ENCODE measurements around the gene STXBP2. TPM values are rescaled to one million over a fixed set of nuclear protein-coding genes. Genes with fewer than 3 reads are reported as not detected.

The STXBP2 gene
- total RNA-seq, 1 experiment from 2014 or later: 141 TPM

DNA sequence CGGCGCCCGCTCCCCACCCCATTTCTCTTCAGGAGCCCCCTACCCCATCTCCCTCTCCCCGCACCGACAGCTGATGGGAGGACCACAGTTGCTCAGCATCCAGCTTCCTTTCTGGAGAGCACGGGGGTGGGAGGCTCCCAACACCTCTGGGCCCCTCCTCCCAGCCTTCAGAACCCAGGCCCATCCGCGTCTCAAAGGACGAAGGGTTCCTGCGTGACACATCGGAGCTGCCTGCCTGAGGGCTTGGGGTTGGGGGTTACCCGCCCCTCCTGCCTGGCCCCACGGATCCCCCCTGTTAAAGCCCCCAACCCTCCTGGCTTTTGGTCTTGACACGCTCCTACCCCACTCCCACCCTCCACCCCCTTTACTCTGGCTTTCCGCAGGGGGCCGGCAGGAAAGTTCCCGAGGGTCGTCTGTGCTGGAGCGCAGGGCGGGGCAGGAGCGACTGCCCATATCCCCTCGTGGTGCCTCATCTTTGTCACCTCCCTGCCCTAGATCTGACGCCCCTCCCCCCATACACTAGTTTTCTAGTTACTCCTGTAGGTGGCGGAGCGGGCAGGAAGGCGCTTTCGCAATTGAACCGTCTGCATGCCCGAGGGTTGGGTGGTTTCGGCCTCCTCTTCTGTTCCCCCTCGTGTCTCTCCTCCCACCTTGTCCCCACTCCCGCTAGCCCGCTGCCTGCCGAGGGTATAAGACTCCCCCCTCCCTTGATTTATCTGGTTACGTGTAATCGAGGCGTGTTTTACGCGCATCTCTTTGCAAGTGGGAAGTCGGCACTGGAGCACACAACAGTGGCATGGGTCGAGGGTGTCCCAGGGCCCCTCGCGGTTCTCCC, 44.6 kb downstream of the STXBP2 start (continued):
- TF ChIP-seq YY1 (IDR thresholded peaks at IDR 0.05; ENCODE audit: extremely low read depth, insufficient replicate concordance, low read depth, low read length): peak; percentile 54
- peak; percentile 69 for TF ChIP-seq RAD21 (IDR thresholded peaks at IDR 0.05; ENCODE audit: low read depth)
- TF ChIP-seq JUND (IDR thresholded peaks at IDR 0.05): no peak

DNA sequence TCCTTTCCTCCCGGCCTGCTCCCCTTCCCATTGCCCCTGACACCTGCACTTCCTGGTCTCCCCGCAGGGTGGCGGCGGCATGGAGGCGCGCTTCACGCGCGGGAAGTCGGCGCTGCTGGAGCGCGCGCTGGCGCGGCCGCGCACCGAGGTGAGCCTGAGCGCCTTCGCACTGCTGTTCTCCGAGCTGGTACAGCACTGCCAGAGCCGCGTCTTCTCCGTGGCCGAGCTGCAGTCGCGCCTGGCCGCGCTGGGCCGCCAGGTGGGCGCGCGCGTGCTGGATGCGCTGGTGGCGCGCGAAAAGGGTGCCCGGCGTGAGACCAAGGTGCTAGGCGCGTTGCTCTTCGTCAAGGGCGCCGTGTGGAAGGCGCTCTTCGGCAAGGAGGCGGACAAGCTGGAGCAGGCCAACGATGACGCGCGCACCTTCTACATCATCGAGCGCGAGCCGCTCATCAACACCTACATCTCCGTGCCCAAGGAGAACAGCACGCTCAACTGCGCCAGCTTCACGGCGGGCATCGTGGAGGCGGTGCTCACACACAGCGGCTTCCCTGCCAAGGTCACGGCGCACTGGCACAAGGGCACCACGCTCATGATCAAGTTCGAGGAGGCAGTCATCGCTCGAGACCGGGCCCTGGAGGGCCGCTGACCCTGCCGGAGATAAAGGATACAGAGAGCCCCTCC, 45.4 kb downstream of the STXBP2 start:
- TSS peak; percentile 42 for BruUV-seq (replicated peaks)
- H3K4me1 ChIP-seq (ENCODE audit: control insufficient read depth in 1 of 2, insufficient read depth in 2 of 2, low read length in 2 of 2): peaks cover 3 to 26% of the 10 kb centered on the region in 2 experiments
- H3K9ac ChIP-seq (ENCODE audit: low read length): peak overlapping the region; percentile 90
- no peak overlapping the region for H2AFZ ChIP-seq (ENCODE audit: low read depth, low read length, poor library complexity, severe bottlenecking)
- no peak for ATAC-seq
- H4K20me1 ChIP-seq (ENCODE audit: insufficient read depth): no peaks in the 10 kb centered on the region
- H3K27me3 ChIP-seq (ENCODE audit: insufficient read depth, low read length): no peaks in the 10 kb centered on the region
- no peaks in the 10 kb centered on the region for H3K9me3 ChIP-seq (ENCODE audit: control insufficient read depth in 1 of 2, insufficient read depth in 1 of 2, low read depth in 1 of 2, low read length in 2 of 2)
- peak overlapping the region; percentile 95 for H3K4me3 ChIP-seq (replicated peaks in 1 of 2; ENCODE audit: low read depth in 1 of 2, low read length in 2 of 2)
- POLR2A ChIA-PET: no interaction called here
- H3K36me3 ChIP-seq (ENCODE audit: control insufficient read depth in 1 of 2, insufficient read depth in 2 of 2, low read length in 2 of 2): peaks cover 4 to 9% of the 10 kb centered on the region in 2 experiments; a peak in 3 of 4 replicates
- CTCF ChIA-PET: no interaction called here
- no peak for DNase-seq (ENCODE audit: low read depth, low spot score)
- no peaks in the 10 kb centered on the region for H3K9me2 ChIP-seq (ENCODE audit: insufficient read depth)
- H3K79me2 ChIP-seq (ENCODE audit: insufficient read depth, low read length): peaks cover 21% of the 10 kb centered on the region; the same call in 1 of the 2 replicates
- RAD21 ChIA-PET (ENCODE audit: low non-redundant PET in 1 of 2, low total read pairs in 2 of 2, uncharacterized antibody in 2 of 2, unreplicated experiment in 2 of 2): no interaction called here
- peak overlapping the region; percentile 96 for H3K27ac ChIP-seq (ENCODE audit: low read depth, low read length)
- H3K4me2 ChIP-seq (ENCODE audit: low read length): peak overlapping the region; percentile 93
- intact Hi-C loops (cut with micrococcal nuclease): loop anchor here (10.0 kb wide), 1 partner anchor 328 kb away; no protein-coding TSS in a partner anchor
- TF ChIP-seq FOSL1 (IDR thresholded peaks at IDR 0.05; ENCODE audit: low read depth) (no peak), SP1 (IDR thresholded peaks at IDR 0.05; ENCODE audit: low read depth) (no peak), SRF (IDR thresholded peaks at IDR 0.05; ENCODE audit: low read depth) (no peak), SIN3A (IDR thresholded peaks at IDR 0.05; ENCODE audit: low read depth) (no peak), YY1 (IDR thresholded peaks at IDR 0.05; ENCODE audit: extremely low read depth, insufficient replicate concordance, low read depth, low read length) (no peak), POLR2A (IDR thresholded peaks at IDR 0.05; ENCODE audit: borderline replicate concordance, extremely low read depth, insufficient read depth, insufficient read length) (no peak), EGR1 (IDR thresholded peaks at IDR 0.05; ENCODE audit: low read depth) (no peak), ZFX (IDR thresholded peaks at IDR 0.05) (no peak), ELF1 (IDR thresholded peaks at IDR 0.05; ENCODE audit: borderline replicate concordance, low read depth) (no peak), ZNF274 (IDR thresholded peaks at IDR 0.05; ENCODE audit: low read depth, low read length) (no peak), TCF7L2 (IDR thresholded peaks at IDR 0.05; ENCODE audit: borderline replicate concordance, extremely low read depth, insufficient read depth, insufficient read length) (no peak)
- TF ChIP-seq, protein P1, sequence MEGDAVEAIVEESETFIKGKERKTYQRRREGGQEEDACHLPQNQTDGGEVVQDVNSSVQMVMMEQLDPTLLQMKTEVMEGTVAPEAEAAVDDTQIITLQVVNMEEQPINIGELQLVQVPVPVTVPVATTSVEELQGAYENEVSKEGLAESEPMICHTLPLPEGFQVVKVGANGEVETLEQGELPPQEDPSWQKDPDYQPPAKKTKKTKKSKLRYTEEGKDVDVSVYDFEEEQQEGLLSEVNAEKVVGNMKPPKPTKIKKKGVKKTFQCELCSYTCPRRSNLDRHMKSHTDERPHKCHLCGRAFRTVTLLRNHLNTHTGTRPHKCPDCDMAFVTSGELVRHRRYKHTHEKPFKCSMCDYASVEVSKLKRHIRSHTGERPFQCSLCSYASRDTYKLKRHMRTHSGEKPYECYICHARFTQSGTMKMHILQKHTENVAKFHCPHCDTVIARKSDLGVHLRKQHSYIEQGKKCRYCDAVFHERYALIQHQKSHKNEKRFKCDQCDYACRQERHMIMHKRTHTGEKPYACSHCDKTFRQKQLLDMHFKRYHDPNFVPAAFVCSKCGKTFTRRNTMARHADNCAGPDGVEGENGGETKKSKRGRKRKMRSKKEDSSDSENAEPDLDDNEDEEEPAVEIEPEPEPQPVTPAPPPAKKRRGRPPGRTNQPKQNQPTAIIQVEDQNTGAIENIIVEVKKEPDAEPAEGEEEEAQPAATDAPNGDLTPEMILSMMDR (IDR thresholded peaks at IDR 0.05 in 2 of 3, conservative IDR thresholded peaks at IDR 0.05 in 1 of 3; ENCODE audit: borderline replicate concordance in 1 of 3, insufficient read depth in 1 of 3, low read depth in 2 of 3, low read length in 2 of 3): no peak
- TF ChIP-seq, protein P2, sequence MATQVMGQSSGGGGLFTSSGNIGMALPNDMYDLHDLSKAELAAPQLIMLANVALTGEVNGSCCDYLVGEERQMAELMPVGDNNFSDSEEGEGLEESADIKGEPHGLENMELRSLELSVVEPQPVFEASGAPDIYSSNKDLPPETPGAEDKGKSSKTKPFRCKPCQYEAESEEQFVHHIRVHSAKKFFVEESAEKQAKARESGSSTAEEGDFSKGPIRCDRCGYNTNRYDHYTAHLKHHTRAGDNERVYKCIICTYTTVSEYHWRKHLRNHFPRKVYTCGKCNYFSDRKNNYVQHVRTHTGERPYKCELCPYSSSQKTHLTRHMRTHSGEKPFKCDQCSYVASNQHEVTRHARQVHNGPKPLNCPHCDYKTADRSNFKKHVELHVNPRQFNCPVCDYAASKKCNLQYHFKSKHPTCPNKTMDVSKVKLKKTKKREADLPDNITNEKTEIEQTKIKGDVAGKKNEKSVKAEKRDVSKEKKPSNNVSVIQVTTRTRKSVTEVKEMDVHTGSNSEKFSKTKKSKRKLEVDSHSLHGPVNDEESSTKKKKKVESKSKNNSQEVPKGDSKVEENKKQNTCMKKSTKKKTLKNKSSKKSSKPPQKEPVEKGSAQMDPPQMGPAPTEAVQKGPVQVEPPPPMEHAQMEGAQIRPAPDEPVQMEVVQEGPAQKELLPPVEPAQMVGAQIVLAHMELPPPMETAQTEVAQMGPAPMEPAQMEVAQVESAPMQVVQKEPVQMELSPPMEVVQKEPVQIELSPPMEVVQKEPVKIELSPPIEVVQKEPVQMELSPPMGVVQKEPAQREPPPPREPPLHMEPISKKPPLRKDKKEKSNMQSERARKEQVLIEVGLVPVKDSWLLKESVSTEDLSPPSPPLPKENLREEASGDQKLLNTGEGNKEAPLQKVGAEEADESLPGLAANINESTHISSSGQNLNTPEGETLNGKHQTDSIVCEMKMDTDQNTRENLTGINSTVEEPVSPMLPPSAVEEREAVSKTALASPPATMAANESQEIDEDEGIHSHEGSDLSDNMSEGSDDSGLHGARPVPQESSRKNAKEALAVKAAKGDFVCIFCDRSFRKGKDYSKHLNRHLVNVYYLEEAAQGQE (IDR thresholded peaks at IDR 0.05; ENCODE audit: low read depth): no peak
- TF ChIP-seq, protein P3, sequence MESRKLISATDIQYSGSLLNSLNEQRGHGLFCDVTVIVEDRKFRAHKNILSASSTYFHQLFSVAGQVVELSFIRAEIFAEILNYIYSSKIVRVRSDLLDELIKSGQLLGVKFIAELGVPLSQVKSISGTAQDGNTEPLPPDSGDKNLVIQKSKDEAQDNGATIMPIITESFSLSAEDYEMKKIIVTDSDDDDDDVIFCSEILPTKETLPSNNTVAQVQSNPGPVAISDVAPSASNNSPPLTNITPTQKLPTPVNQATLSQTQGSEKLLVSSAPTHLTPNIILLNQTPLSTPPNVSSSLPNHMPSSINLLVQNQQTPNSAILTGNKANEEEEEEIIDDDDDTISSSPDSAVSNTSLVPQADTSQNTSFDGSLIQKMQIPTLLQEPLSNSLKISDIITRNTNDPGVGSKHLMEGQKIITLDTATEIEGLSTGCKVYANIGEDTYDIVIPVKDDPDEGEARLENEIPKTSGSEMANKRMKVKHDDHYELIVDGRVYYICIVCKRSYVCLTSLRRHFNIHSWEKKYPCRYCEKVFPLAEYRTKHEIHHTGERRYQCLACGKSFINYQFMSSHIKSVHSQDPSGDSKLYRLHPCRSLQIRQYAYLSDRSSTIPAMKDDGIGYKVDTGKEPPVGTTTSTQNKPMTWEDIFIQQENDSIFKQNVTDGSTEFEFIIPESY (IDR thresholded peaks at IDR 0.05; ENCODE audit: extremely low read depth, insufficient replicate concordance, low read length): no peak
